Calu3 (cell line): ENCODE data around the gene LCE1D. TPM values are rescaled to one million over a fixed set of nuclear protein-coding genes. Genes with fewer than 3 reads are reported as not detected.

Experiments
- BruUV-seq: library from RNA; stranded (reverse); fragments of 400-500 nt; replicated peaks from 2 replicates; lab custom pipeline; 2021; lab: Mats Ljungman, UMichigan
- CTCF ChIA-PET: fragments of 300-600 bp; sonication (Branson Sonifier 250); formaldehyde crosslinking; loops from one replicate; lab custom pipeline; 2022; ENCODE audit warnings: antibody characterized with exemption; lab: Charles Lee
- DNase-seq: peaks from one replicate; pipeline ENCODE4 v3.0.0; 2022
- H3K27ac Mint-ChIP-seq: one replicate; pipeline ENCODE4 v1.8.0; 2022; ENCODE audit warnings: mixed read lengths; ENCODE audit not compliant: unreplicated experiment
- H3K27me3 Mint-ChIP-seq: one replicate; pipeline ENCODE4 v1.8.0; 2022; ENCODE audit warnings: mixed read lengths; ENCODE audit not compliant: unreplicated experiment
- H3K36me3 Mint-ChIP-seq: one replicate; pipeline ENCODE4 v1.8.0; 2022; ENCODE audit warnings: mild to moderate bottlenecking, moderate library complexity, mixed read lengths; ENCODE audit not compliant: insufficient read depth, unreplicated experiment
- H3K4me1 Mint-ChIP-seq: one replicate; pipeline ENCODE4 v1.8.0; 2022; ENCODE audit warnings: mild to moderate bottlenecking, low read depth, mixed read lengths; ENCODE audit not compliant: unreplicated experiment
- H3K4me3 Mint-ChIP-seq: one replicate; pipeline ENCODE4 v1.8.0; 2022; ENCODE audit warnings: mild to moderate bottlenecking, low read depth, moderate library complexity, mixed read lengths; ENCODE audit not compliant: unreplicated experiment
- H3K9me3 Mint-ChIP-seq: one replicate; pipeline ENCODE4 v1.8.0; 2022; ENCODE audit warnings: low read depth, mixed read lengths; ENCODE audit not compliant: unreplicated experiment
- intact Hi-C: fragments of 100-400 bp; cut with micrococcal nuclease; formaldehyde crosslinking; loops from one replicate; pipeline ENCODE4 v1.10.0; 2022; ENCODE audit not compliant: unreplicated experiment
- total RNA-seq: library from RNA; stranded (reverse); gene quantifications from 2 replicates; pipeline ENCODE4 v1.2.3, GENCODE V29; 2022
- TF ChIP-seq, protein P1 (sequence below): fragments of 200-600 bp; IDR thresholded peaks from one replicate; pipeline ENCODE4 v1.8.0; 2022; ENCODE audit warnings: antibody characterized with exemption; ENCODE audit not compliant: unreplicated experiment

The LCE1D gene
- total RNA-seq, 1 experiment from 2014 or later, result not detected

DNA sequence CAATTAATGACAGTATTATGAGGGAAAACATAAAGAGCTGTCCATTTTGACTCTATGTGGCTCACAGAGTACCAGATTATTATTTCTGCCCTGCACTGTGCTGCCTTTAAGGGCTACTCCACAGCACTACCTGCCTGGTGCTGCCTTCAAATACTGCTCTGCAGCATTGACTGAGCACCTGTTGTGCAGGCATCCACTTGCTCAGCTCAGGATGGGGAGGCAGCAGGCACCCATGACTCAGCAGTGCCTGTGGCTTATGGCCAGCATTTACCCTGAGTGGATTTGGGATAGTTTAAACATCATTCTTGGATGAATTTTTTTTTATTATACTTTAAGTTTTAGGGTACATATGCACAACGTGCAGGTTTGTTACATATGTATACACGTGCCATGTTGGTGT lies 39.6 kb upstream of the LCE1D start:
- Mint-ChIP-seq H3K4me3 (no peak overlapping the region), H3K9me3 (no peaks in the 10 kb centered on the region), H3K27ac (no peak overlapping the region), H3K36me3 (no peaks in the 10 kb centered on the region), H3K4me1 (no peaks in the 10 kb centered on the region), H3K27me3 (peaks cover 97% of the 10 kb centered on the region)
- CTCF ChIA-PET, result no interaction called here
- TF ChIP-seq, protein P1, sequence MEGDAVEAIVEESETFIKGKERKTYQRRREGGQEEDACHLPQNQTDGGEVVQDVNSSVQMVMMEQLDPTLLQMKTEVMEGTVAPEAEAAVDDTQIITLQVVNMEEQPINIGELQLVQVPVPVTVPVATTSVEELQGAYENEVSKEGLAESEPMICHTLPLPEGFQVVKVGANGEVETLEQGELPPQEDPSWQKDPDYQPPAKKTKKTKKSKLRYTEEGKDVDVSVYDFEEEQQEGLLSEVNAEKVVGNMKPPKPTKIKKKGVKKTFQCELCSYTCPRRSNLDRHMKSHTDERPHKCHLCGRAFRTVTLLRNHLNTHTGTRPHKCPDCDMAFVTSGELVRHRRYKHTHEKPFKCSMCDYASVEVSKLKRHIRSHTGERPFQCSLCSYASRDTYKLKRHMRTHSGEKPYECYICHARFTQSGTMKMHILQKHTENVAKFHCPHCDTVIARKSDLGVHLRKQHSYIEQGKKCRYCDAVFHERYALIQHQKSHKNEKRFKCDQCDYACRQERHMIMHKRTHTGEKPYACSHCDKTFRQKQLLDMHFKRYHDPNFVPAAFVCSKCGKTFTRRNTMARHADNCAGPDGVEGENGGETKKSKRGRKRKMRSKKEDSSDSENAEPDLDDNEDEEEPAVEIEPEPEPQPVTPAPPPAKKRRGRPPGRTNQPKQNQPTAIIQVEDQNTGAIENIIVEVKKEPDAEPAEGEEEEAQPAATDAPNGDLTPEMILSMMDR, result no peak
- no TSS peak for BruUV-seq
- DNase-seq, result no peak
- intact Hi-C loops, result no loop called here

DNA sequence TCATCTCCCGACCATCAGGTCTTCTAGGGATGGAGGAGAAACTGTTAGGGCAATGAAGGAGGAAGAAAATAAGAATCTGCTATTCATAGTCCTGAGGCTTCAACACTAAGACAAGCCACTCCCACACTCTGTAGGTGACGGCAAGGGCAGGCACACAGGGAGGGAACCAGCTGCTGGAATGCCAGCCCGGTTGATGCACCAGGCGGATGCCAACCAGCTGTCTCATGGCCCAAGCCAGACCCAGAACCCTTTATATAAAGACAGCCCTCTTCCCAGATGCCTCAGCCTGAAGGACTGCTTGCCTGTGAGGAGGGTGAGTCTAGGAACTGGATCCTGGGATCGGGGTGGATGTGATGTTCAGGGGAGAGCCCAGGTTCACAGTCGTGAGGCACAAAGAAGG lies 38.8 kb upstream of the LCE1D start, which contains the start of gene KPRP:
Gene KPRP (plus strand): TSS at position 279 of the 400 bp plus-strand sequence. CDS start 1,564 bp downstream, outside the sequence.
- H3K4me3 Mint-ChIP-seq, result no peak within 1 kb of the TSS
- intact Hi-C loops, result no loop called here
- no peaks in the 10 kb centered on the region for H3K9me3 Mint-ChIP-seq
- H3K27ac Mint-ChIP-seq, result no peak within 1 kb of the TSS
- TF ChIP-seq, protein P1, result no peak
- no peaks in the 10 kb centered on the region for H3K4me1 Mint-ChIP-seq
- H3K36me3 Mint-ChIP-seq, result no peaks in the 10 kb centered on the region
- no TSS peak for BruUV-seq
- H3K27me3 Mint-ChIP-seq, result peaks cover 97% of the 10 kb centered on the region
- CTCF ChIA-PET, result no interaction called here
- DNase-seq, result no peak

DNA sequence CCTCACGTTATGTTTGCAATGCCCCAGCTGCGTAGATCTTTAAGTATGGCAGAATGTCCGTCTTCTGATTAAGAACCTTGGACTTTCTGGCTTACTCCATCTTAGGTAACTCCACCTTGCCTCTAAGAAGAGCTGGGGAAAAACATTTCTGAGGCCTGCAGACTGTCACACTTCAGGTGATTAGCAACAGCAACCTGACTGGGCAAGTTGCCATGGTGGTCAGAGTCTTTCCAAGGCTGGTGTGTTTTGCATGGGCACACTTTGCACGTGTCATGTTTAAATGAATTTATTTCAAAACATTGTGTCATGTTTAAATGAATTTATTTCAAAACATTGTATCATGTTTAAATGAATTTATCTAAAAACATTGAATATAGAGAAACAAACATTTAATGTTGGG lies 37.9 kb upstream of the LCE1D start:
- intact Hi-C loops, result no loop called here
- H3K4me3 Mint-ChIP-seq, result no peak overlapping the region
- H3K27me3 Mint-ChIP-seq, result peaks cover 88% of the 10 kb centered on the region
- H3K27ac Mint-ChIP-seq, result no peak overlapping the region
- H3K4me1 Mint-ChIP-seq, result no peaks in the 10 kb centered on the region
- H3K36me3 Mint-ChIP-seq, result no peaks in the 10 kb centered on the region
- TF ChIP-seq, protein P1, result no peak
- no peak for DNase-seq
- CTCF ChIA-PET, result interaction anchor here (1.2 kb wide), 1 partner anchor 14 kb away, joined by 4 read pairs; no protein-coding TSS in a partner anchor
- H3K9me3 Mint-ChIP-seq, result no peaks in the 10 kb centered on the region
- no TSS peak for BruUV-seq

DNA sequence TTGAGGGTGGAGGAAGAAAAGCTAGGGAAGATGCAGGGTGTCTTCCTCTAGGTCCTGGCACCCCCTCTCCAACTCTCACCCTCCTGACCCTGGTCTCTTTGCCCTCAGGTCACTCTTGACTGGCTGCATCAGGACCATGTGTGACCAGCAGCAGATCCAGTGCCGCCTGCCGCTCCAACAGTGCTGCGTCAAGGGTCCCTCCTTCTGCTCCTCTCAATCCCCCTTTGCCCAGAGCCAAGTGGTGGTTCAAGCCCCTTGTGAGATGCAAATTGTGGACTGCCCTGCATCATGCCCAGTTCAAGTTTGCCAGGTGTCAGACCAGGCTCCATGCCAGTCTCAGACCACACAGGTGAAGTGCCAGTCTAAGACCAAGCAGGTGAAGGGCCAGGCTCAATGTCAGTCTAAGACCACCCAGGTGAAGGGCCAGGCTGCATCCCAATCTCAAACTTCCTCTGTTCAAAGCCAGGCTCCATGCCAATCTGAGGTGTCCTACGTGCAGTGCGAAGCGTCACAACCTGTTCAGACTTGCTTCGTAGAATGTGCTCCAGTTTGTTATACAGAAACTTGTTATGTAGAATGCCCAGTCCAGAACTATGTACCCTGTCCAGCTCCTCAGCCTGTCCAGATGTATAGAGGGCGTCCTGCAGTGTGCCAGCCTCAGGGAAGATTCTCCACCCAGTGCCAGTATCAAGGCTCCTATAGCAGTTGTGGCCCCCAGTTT lies 36.9 kb upstream of the LCE1D start:
- H3K36me3 Mint-ChIP-seq, result no peaks in the 10 kb centered on the region
- TF ChIP-seq, protein P1, result no peak
- H3K27me3 Mint-ChIP-seq, result peaks cover 88% of the 10 kb centered on the region
- no peaks in the 10 kb centered on the region for H3K9me3 Mint-ChIP-seq
- CTCF ChIA-PET, result interaction anchor here (1.2 kb wide), 1 partner anchor 15 kb away, joined by 4 read pairs; no protein-coding TSS in a partner anchor
- no peak for DNase-seq
- no peak overlapping the region for H3K27ac Mint-ChIP-seq
- no peaks in the 10 kb centered on the region for H3K4me1 Mint-ChIP-seq
- no peak overlapping the region for H3K4me3 Mint-ChIP-seq
- intact Hi-C loops, result no loop called here
- BruUV-seq, result no TSS peak
